ENCODE measurements around the gene TMPRSS7. TPM values are rescaled to one million over a fixed set of nuclear protein-coding genes. Genes with fewer than 3 reads are reported as not detected.

The TMPRSS7 gene
- polyA plus RNA-seq, 1 donor from 2014 or later = 0.52 TPM

- no peak overlapping the region for H3K4me2 ChIP-seq (ENCODE audit: low read length)
- H4K20me1 ChIP-seq (ENCODE audit: insufficient read depth) = no peaks in the 10 kb centered on the region
- H3F3A ChIP-seq (ENCODE audit: insufficient read depth, low read length, poor library complexity, severe bottlenecking) = no peaks in the 10 kb centered on the region
- TF ChIP-seq MXI1 (conservative IDR thresholded peaks at IDR 0.05; ENCODE audit: poor library complexity, severe bottlenecking) (no peak), EP300 (conservative IDR thresholded peaks at IDR 0.05; ENCODE audit: poor library complexity, severe bottlenecking) (no peak), SMC3 (conservative IDR thresholded peaks at IDR 0.05; ENCODE audit: poor library complexity) (no peak)
- H3K9ac ChIP-seq (ENCODE audit: low read length) = no peak overlapping the region
- no peak overlapping the region for H2AFZ ChIP-seq (ENCODE audit: low read depth, low read length)
- H3K36me3 ChIP-seq (ENCODE audit: insufficient read depth, low read length) = no peaks in the 10 kb centered on the region
- H3K27me3 ChIP-seq (ENCODE audit: insufficient read depth, low read depth, low read length) = no peaks in the 10 kb centered on the region
- no peaks in the 10 kb centered on the region for H3K9me3 ChIP-seq (ENCODE audit: low read length)
- H3K27ac ChIP-seq (ENCODE audit: low read length) = no peak overlapping the region
- H3K79me2 ChIP-seq (replicated peaks; ENCODE audit: insufficient read depth, low read length) = no peaks in the 10 kb centered on the region
- no peaks in the 10 kb centered on the region for H3K9me2 ChIP-seq (ENCODE audit: insufficient read depth, low read length)
- no peak overlapping the region for H3K4me3 ChIP-seq (ENCODE audit: low read length)
Measured at GRCh38 chr3:112095731-112096130, 61.2 kb downstream of the TMPRSS7 start.

GRCh38 chr3:112096176-112096575 is 61.6 kb downstream of the TMPRSS7 start:
- H3K36me3 ChIP-seq (ENCODE audit: insufficient read depth, low read length) = no peaks in the 10 kb centered on the region
- H3F3A ChIP-seq (ENCODE audit: insufficient read depth, low read length, poor library complexity, severe bottlenecking) = no peaks in the 10 kb centered on the region
- H2AFZ ChIP-seq (ENCODE audit: low read depth, low read length) = no peak overlapping the region
- H4K20me1 ChIP-seq (ENCODE audit: insufficient read depth) = no peaks in the 10 kb centered on the region
- H3K9me2 ChIP-seq (ENCODE audit: insufficient read depth, low read length) = no peaks in the 10 kb centered on the region
- TF ChIP-seq EZH2 (IDR thresholded peaks at IDR 0.05; ENCODE audit: borderline replicate concordance, insufficient read depth, low read length, poor library complexity, severe bottlenecking) (no peak), REST (IDR thresholded peaks at IDR 0.05; ENCODE audit: borderline replicate concordance) (no peak), SMC3 (conservative IDR thresholded peaks at IDR 0.05; ENCODE audit: poor library complexity) (no peak), RAD21 (conservative IDR thresholded peaks at IDR 0.05) (no peak), TAF1 (IDR thresholded peaks at IDR 0.05; ENCODE audit: low read depth) (no peak), POLR2AphosphoS5 (IDR thresholded peaks at IDR 0.05) (no peak), EP300 (conservative IDR thresholded peaks at IDR 0.05; ENCODE audit: poor library complexity, severe bottlenecking) (no peak)
- TF ChIP-seq, protein P1, sequence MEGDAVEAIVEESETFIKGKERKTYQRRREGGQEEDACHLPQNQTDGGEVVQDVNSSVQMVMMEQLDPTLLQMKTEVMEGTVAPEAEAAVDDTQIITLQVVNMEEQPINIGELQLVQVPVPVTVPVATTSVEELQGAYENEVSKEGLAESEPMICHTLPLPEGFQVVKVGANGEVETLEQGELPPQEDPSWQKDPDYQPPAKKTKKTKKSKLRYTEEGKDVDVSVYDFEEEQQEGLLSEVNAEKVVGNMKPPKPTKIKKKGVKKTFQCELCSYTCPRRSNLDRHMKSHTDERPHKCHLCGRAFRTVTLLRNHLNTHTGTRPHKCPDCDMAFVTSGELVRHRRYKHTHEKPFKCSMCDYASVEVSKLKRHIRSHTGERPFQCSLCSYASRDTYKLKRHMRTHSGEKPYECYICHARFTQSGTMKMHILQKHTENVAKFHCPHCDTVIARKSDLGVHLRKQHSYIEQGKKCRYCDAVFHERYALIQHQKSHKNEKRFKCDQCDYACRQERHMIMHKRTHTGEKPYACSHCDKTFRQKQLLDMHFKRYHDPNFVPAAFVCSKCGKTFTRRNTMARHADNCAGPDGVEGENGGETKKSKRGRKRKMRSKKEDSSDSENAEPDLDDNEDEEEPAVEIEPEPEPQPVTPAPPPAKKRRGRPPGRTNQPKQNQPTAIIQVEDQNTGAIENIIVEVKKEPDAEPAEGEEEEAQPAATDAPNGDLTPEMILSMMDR (IDR thresholded peaks at IDR 0.05; ENCODE audit: poor library complexity, severe bottlenecking) = no peak
- no peak overlapping the region for H3K4me2 ChIP-seq (ENCODE audit: low read length)
- H3K9me3 ChIP-seq (ENCODE audit: low read length) = no peaks in the 10 kb centered on the region
- H3K27ac ChIP-seq (ENCODE audit: low read length) = no peak overlapping the region
- no peak overlapping the region for H3K9ac ChIP-seq (ENCODE audit: low read length)
- H3K79me2 ChIP-seq (replicated peaks; ENCODE audit: insufficient read depth, low read length) = no peaks in the 10 kb centered on the region
- no peaks in the 10 kb centered on the region for H3K27me3 ChIP-seq (ENCODE audit: insufficient read depth, low read depth, low read length)
- H3K4me3 ChIP-seq (ENCODE audit: low read length) = no peak overlapping the region

GRCh38 chr3:112097378-112097777 is 62.8 kb downstream of the TMPRSS7 start:
- Histone ChIP-seq H3K9me3 (ENCODE audit: low read length) (no peaks in the 10 kb centered on the region), H3K27me3 (ENCODE audit: insufficient read depth, low read depth, low read length) (no peaks in the 10 kb centered on the region), H3K4me3 (ENCODE audit: low read length) (no peak overlapping the region), H3K27ac (ENCODE audit: low read length) (no peak overlapping the region), H3K36me3 (ENCODE audit: insufficient read depth, low read length) (no peaks in the 10 kb centered on the region), H3K9me2 (ENCODE audit: insufficient read depth, low read length) (no peaks in the 10 kb centered on the region), H3K4me2 (ENCODE audit: low read length) (no peak overlapping the region), H3K79me2 (replicated peaks; ENCODE audit: insufficient read depth, low read length) (no peaks in the 10 kb centered on the region), H4K20me1 (ENCODE audit: insufficient read depth) (no peaks in the 10 kb centered on the region), H3F3A (ENCODE audit: insufficient read depth, low read length, poor library complexity, severe bottlenecking) (no peaks in the 10 kb centered on the region), H2AFZ (ENCODE audit: low read depth, low read length) (no peak overlapping the region), H3K9ac (ENCODE audit: low read length) (no peak overlapping the region)
- TF ChIP-seq POLR2AphosphoS5 (IDR thresholded peaks at IDR 0.05) = peak; percentile 28
- no peak for TF ChIP-seq SMC3 (conservative IDR thresholded peaks at IDR 0.05; ENCODE audit: poor library complexity)
